ENCODE results near the gene SEC14L2.
"Not testable (repeated sequence)": the region's sequence is repeated elsewhere in the genome, so short reads cannot be mapped to it uniquely, and the experiment has no call there.

Gene SEC14L2

GRCh38 chr22:30426388-30427353, 29.9 kb downstream of the SEC14L2 start:
- DNase-seq (ENCODE audit: low read depth), result no peak

GRCh38 chr22:30427871-30428270, 31.1 kb downstream of the SEC14L2 start:
- DNase-seq (ENCODE audit: low read depth), result no peak

GRCh38 chr22:30429887-30430286, 33.1 kb downstream of the SEC14L2 start:
- no peak for DNase-seq (ENCODE audit: low read depth)

GRCh38 chr22:30430933-30431332, 34.1 kb downstream of the SEC14L2 start:
- no peak for DNase-seq (ENCODE audit: low read depth)

GRCh38 chr22:30432096-30432495, 35.3 kb downstream of the SEC14L2 start:
- DNase-seq (ENCODE audit: low read depth), result no peak

- no peak for DNase-seq (ENCODE audit: low read depth)
These were observed 35.7 kb downstream of the SEC14L2 start for GRCh38 chr22:30432520-30432919.

- no peak for DNase-seq (ENCODE audit: low read depth)
These were observed 36.4 kb downstream of the SEC14L2 start for GRCh38 chr22:30433227-30433626.

GRCh38 chr22:30433773-30434172, 37.0 kb downstream of the SEC14L2 start:
- DNase-seq (ENCODE audit: low read depth), result no peak

- no peak for DNase-seq (ENCODE audit: low read depth)
These were observed 38.0 kb downstream of the SEC14L2 start for GRCh38 chr22:30434843-30435242.

- no peak for DNase-seq (ENCODE audit: low read depth)
These were observed 38.9 kb downstream of the SEC14L2 start for GRCh38 chr22:30435674-30436126.

GRCh38 chr22:30436196-30436595, 39.4 kb downstream of the SEC14L2 start:
- no peak for DNase-seq (ENCODE audit: low read depth)

GRCh38 chr22:30438559-30438958, 41.7 kb downstream of the SEC14L2 start:
- no peak for DNase-seq (ENCODE audit: low read depth)

GRCh38 chr22:30439226-30439625, 42.4 kb downstream of the SEC14L2 start:
- DNase-seq (ENCODE audit: low read depth), result no peak

- DNase-seq (ENCODE audit: low read depth), result no peak
These were observed 43.0 kb downstream of the SEC14L2 start for GRCh38 chr22:30439836-30440235.

- no peak for DNase-seq (ENCODE audit: low read depth)
These were observed 44.3 kb downstream of the SEC14L2 start for GRCh38 chr22:30441088-30441487.

GRCh38 chr22:30444632-30445437, 48.0 kb downstream of the SEC14L2 start:
- no peak for DNase-seq (ENCODE audit: low read depth)

- DNase-seq (ENCODE audit: low read depth), result no peak
These were observed 48.8 kb downstream of the SEC14L2 start for GRCh38 chr22:30445438-30446145.

GRCh38 chr22:30447656-30448055, 50.8 kb downstream of the SEC14L2 start:
- DNase-seq (ENCODE audit: low read depth), result no peak

- DNase-seq (ENCODE audit: low read depth), result not testable (repeated sequence)
These were observed 54.7 kb downstream of the SEC14L2 start for GRCh38 chr22:30451488-30451887.

- DNase-seq (ENCODE audit: low read depth), result no peak
These were observed 56.0 kb downstream of the SEC14L2 start for GRCh38 chr22:30452861-30453260.

- no peak for DNase-seq (ENCODE audit: low read depth)
These were observed 57.1 kb downstream of the SEC14L2 start for GRCh38 chr22:30453731-30454510.
